Nephron (organoid): ENCODE results near the gene VMP1.

Source experiments
- H3K27ac Mint-ChIP-seq, 3 experiments: 2 replicates each; pipeline ENCODE4 v1.8.0; 2020; ENCODE audit warnings: mixed read lengths in 3 of 3, mild to moderate bottlenecking in 2 of 3, moderate library complexity in 1 of 3
- H3K27me3 Mint-ChIP-seq: 2 replicates; pipeline ENCODE4 v1.8.0; 2021; ENCODE audit warnings: low read depth, mild to moderate bottlenecking, moderate library complexity, mixed read lengths
- H3K36me3 Mint-ChIP-seq: 2 replicates; pipeline ENCODE4 v1.8.0; 2020; ENCODE audit warnings: low read depth, mixed read lengths
- H3K4me1 Mint-ChIP-seq: 2 replicates; pipeline ENCODE4 v1.8.0; 2020; ENCODE audit warnings: mixed read lengths
- H3K4me3 Mint-ChIP-seq, 3 experiments: 2 replicates each; pipeline ENCODE4 v1.8.0; 2020; ENCODE audit warnings: mild to moderate bottlenecking in 3 of 3, mixed read lengths in 3 of 3, moderate library complexity in 2 of 3
- H3K9me3 Mint-ChIP-seq: 2 replicates; pipeline ENCODE4 v1.8.0; 2020; ENCODE audit warnings: mixed read lengths
- TF ChIP-seq, protein P1 (sequence below), 3 experiments: fragments of 200-600 bp; sonication (generic); IDR thresholded peaks; one replicate each; pipeline ENCODE4 v1.5.0; 2021; ENCODE audit warnings: antibody characterized with exemption in 3 of 3; ENCODE audit not compliant: unreplicated experiment in 3 of 3

The VMP1 gene

GRCh38 chr17:59707149-59707970, at the start of gene VMP1, which contains the start of gene PTRH2:
TSS of gene VMP1 (plus strand) at chr17:59707654. CDS start at chr17:59731447, 23,793 bp downstream.
TSS of gene PTRH2 (minus strand) at chr17:59707430. CDS start at chr17:59697978, 9,452 bp downstream.
- H3K4me1 Mint-ChIP-seq, result peaks cover 40% of the 10 kb centered on the region

GRCh38 chr17:59666235-59666634, 41.2 kb upstream of the VMP1 start:
- Mint-ChIP-seq H3K27ac (no peak overlapping the region), H3K27me3 (no peaks in the 10 kb centered on the region), H3K36me3 (peaks cover 63% of the 10 kb centered on the region), H3K4me1 (no peaks in the 10 kb centered on the region), H3K4me3 (no peak overlapping the region), H3K9me3 (no peaks in the 10 kb centered on the region)
- TF ChIP-seq, protein P1, sequence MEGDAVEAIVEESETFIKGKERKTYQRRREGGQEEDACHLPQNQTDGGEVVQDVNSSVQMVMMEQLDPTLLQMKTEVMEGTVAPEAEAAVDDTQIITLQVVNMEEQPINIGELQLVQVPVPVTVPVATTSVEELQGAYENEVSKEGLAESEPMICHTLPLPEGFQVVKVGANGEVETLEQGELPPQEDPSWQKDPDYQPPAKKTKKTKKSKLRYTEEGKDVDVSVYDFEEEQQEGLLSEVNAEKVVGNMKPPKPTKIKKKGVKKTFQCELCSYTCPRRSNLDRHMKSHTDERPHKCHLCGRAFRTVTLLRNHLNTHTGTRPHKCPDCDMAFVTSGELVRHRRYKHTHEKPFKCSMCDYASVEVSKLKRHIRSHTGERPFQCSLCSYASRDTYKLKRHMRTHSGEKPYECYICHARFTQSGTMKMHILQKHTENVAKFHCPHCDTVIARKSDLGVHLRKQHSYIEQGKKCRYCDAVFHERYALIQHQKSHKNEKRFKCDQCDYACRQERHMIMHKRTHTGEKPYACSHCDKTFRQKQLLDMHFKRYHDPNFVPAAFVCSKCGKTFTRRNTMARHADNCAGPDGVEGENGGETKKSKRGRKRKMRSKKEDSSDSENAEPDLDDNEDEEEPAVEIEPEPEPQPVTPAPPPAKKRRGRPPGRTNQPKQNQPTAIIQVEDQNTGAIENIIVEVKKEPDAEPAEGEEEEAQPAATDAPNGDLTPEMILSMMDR (IDR thresholded peaks at IDR 0.05; ENCODE audit: unreplicated experiment in 3 of 3), result no peak

More at GRCh38 chr17:59707149-59707970, at the start of gene VMP1, which contains the start of gene PTRH2:
- peak within 1 kb of the TSS; percentile 94 to 97 (median 96) for H3K4me3 Mint-ChIP-seq
- H3K36me3 Mint-ChIP-seq, result peaks cover 12% of the 10 kb centered on the region
- H3K27me3 Mint-ChIP-seq, result no peaks in the 10 kb centered on the region
- H3K27ac Mint-ChIP-seq, result peak within 1 kb of the TSS; percentile 95 to 97 (median 96)
- no peaks in the 10 kb centered on the region for H3K9me3 Mint-ChIP-seq
- TF ChIP-seq, protein P1 (IDR thresholded peaks at IDR 0.05; ENCODE audit: unreplicated experiment in 3 of 3), result no peak

DNA sequence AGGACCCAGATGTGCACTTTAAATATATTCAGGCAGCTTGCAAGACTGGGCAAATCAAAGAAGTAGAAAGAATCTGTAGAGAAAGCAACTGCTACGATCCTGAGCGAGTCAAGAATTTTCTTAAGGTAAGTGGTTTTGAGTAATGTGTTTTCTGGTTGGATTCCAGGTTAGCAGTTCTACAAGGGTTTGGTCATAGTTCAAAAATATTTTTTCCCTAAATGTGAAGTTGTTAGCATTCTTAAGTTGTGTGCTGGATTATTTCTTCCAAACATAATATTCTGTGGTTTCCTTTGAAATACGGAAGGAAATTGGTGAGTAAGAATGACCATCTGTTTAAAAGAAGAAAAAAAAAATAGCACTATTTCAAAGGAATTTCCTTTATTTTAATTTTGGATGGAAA, 38.6 kb upstream of the VMP1 start:
- Mint-ChIP-seq H3K4me3 (no peak overlapping the region), H3K27me3 (no peaks in the 10 kb centered on the region), H3K36me3 (peaks cover 58% of the 10 kb centered on the region), H3K9me3 (no peaks in the 10 kb centered on the region), H3K4me1 (no peaks in the 10 kb centered on the region), H3K27ac (peak overlapping the region; percentile 59 to 85 (median 63))
- TF ChIP-seq, protein P1 (IDR thresholded peaks at IDR 0.05; ENCODE audit: unreplicated experiment in 3 of 3), result no peak

GRCh38 chr17:59669411-59669810, 38.0 kb upstream of the VMP1 start:
- Mint-ChIP-seq H3K4me3 (no peak overlapping the region), H3K4me1 (no peaks in the 10 kb centered on the region), H3K27ac (peak overlapping the region; percentile 59 to 85 (median 61)), H3K36me3 (peaks cover 56% of the 10 kb centered on the region), H3K27me3 (no peaks in the 10 kb centered on the region), H3K9me3 (no peaks in the 10 kb centered on the region)
- TF ChIP-seq, protein P1 (IDR thresholded peaks at IDR 0.05; ENCODE audit: unreplicated experiment in 3 of 3), result no peak

DNA sequence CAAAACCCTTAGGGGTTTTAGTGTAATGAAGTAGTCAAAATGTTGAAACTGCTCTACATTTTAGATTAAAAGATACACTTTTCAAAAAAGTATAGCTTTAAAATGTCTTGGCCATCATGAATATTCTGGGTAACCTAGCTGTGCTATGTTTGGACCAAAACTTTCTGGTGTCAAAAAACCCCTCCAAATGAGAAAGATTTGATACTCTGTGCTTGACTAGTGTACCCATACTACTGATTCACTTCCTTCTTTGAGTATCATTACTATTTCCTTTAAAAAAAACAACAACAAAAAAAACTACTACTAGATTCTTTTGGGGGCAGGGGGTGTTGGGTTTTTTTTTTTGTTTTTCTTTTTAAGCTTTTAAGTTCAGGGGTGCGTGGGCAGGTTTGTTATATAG, 37.5 kb upstream of the VMP1 start:
- H3K4me3 Mint-ChIP-seq, result no peak overlapping the region
- no peaks in the 10 kb centered on the region for H3K27me3 Mint-ChIP-seq
- TF ChIP-seq, protein P1 (IDR thresholded peaks at IDR 0.05; ENCODE audit: unreplicated experiment in 3 of 3), result no peak
- peak overlapping the region; percentile 59 to 85 (median 61) for H3K27ac Mint-ChIP-seq
- H3K9me3 Mint-ChIP-seq, result no peaks in the 10 kb centered on the region
- no peaks in the 10 kb centered on the region for H3K4me1 Mint-ChIP-seq
- peaks cover 56% of the 10 kb centered on the region for H3K36me3 Mint-ChIP-seq
